Upper lobe of left lung (tissue), 4 donors: ENCODE measurements around the gene ESYT1.

Experiments
- POLR2A ChIP-seq, 4 donors: fragments of 450-650 bp; IDR thresholded peaks; one replicate each; pipeline ENCODE4 v1.5.1; 2016 to 2017; ENCODE audit warnings: antibody characterized with exemption in 4 of 4, mild to moderate bottlenecking in 2 of 4
- POLR2AphosphoS5 ChIP-seq, 2 donors: sonication (generic); formaldehyde crosslinking; IDR thresholded peaks; one replicate each; pipeline ENCODE4 v1.5.1; 2017; ENCODE audit warnings: antibody characterized with exemption in 2 of 2
- TF ChIP-seq, protein P1 (sequence below), 6 experiments: fragments of 450-650 bp in 4 of 6; fragments of 200-600 bp in 2 of 6; sonication (generic) in 2 of 6; IDR thresholded peaks; one replicate each; pipeline ENCODE4 v1.5.1; 2016 to 2019; ENCODE audit warnings: antibody characterized with exemption in 6 of 6

DNA sequence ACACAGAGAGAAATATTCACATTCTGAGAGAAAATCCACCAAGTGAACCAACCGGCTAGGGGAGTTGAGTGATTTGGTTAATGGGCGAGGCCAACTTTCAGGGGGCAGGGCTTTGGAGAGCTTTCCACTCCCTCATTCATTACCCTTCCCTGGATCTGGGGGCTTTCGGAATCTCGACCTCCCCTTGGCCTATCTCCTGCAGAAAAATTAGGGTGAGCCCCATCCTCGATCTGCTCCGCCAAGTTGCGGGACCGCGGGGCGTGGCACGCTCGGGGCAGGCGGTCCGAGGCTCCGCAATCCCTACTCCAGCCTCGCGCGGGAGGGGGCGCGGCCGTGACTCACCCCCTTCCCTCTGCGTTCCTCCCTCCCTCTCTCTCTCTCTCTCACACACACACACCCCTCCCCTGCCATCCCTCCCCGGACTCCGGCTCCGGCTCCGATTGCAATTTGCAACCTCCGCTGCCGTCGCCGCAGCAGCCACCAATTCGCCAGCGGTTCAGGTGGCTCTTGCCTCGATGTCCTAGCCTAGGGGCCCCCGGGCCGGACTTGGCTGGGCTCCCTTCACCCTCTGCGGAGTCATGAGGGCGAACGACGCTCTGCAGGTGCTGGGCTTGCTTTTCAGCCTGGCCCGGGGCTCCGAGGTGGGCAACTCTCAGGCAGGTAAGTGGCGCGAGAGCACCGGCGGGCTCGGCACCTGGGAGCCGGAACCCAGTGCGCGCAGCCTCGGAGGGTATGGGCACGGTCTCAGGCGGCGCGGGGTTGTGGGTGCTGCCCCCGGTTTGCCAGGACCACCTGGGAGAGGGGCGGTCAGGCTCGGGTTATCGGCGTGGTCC is 48.1 kb upstream of the ESYT1 start, which contains the start of gene ERBB3:
- TF ChIP-seq, protein P1, sequence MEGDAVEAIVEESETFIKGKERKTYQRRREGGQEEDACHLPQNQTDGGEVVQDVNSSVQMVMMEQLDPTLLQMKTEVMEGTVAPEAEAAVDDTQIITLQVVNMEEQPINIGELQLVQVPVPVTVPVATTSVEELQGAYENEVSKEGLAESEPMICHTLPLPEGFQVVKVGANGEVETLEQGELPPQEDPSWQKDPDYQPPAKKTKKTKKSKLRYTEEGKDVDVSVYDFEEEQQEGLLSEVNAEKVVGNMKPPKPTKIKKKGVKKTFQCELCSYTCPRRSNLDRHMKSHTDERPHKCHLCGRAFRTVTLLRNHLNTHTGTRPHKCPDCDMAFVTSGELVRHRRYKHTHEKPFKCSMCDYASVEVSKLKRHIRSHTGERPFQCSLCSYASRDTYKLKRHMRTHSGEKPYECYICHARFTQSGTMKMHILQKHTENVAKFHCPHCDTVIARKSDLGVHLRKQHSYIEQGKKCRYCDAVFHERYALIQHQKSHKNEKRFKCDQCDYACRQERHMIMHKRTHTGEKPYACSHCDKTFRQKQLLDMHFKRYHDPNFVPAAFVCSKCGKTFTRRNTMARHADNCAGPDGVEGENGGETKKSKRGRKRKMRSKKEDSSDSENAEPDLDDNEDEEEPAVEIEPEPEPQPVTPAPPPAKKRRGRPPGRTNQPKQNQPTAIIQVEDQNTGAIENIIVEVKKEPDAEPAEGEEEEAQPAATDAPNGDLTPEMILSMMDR (IDR thresholded peaks at IDR 0.05), result peak in 3 of 6 experiments; percentile 29 to 54 (median 31)
- TF ChIP-seq POLR2A (IDR thresholded peaks at IDR 0.05) (peak in 3 of 4 donors; percentile 29 to 74 (median 46)), POLR2AphosphoS5 (IDR thresholded peaks at IDR 0.05) (peak; percentile 41 to 75)
